ENCODE results near the gene HERC6.

The HERC6 gene

DNA sequence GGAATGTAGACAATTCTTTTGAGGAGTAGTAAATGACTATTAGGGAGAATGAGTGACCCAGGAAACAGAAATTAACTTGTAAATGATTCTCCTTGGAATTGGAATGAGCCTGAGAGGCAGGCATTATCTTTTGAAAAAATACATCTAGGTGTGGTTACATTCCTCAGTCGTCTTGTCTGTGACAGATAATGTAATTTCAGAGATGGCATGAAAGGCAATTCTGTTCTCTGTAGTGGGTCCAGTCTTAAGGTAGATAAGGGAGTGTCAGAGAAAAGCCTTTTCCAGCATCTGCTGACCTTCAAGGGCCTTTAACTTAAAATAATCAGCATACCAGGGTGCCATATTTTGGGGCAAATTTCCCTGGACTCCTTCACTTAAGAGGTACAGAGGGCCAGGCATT is 35.1 kb downstream of the HERC6 start:
- no peaks in the 10 kb centered on the region for H3K4me1 ChIP-seq (ENCODE audit: control extremely low read depth in 1 of 4, control insufficient read depth in 4 of 4, insufficient read depth in 4 of 4, low read length in 3 of 4)
- no peak for DNase-seq
- 100% methylated on average over 1 of the region's 1 CpG for WGBS (ENCODE audit: insufficient coverage)
- no peak overlapping the region for H3K27ac ChIP-seq (ENCODE audit: insufficient read depth in 1 of 2, low read depth in 1 of 2, low read length in 2 of 2, poor library complexity in 1 of 2, severe bottlenecking in 2 of 2)
- H3K27me3 ChIP-seq (replicated peaks in 2 of 5; ENCODE audit: control insufficient read depth in 4 of 5, insufficient read depth in 5 of 5, low read length in 4 of 5): no peaks in the 10 kb centered on the region
- peaks cover 0 to 8% (median 6%) of the 10 kb centered on the region in 4 experiments for H3K36me3 ChIP-seq (ENCODE audit: control insufficient read depth in 4 of 4, insufficient read depth in 4 of 4, low read length in 3 of 4)
- H3K4me3 ChIP-seq (ENCODE audit: control insufficient read depth in 1 of 7, extremely low read depth in 1 of 7, insufficient read depth in 4 of 7, low read depth in 2 of 7, low read length in 6 of 7): no peak overlapping the region
- CTCF ChIA-PET: interaction anchor here (0.9 to 1.0 kb wide), 2 partner anchors 13 to 45 kb away, joined by 3 read pairs; no protein-coding TSS in a partner anchor
- POLR2A ChIA-PET: no interaction called here
- H3K9me3 ChIP-seq (ENCODE audit: control extremely low read depth in 1 of 5, control insufficient read depth in 4 of 5, insufficient read depth in 2 of 5, low read depth in 1 of 5, low read length in 4 of 5): peaks cover 0 to 3% (median 0%) of the 10 kb centered on the region in 5 experiments

- no peak for DNase-seq
- Histone ChIP-seq H3K36me3 (ENCODE audit: control insufficient read depth in 4 of 4, insufficient read depth in 4 of 4, low read length in 3 of 4) (peaks cover 0 to 4% (median 4%) of the 10 kb centered on the region in 4 experiments), H3K27ac (ENCODE audit: insufficient read depth in 1 of 2, low read depth in 1 of 2, low read length in 2 of 2, poor library complexity in 1 of 2, severe bottlenecking in 2 of 2) (no peak overlapping the region), H3K4me1 (ENCODE audit: control extremely low read depth in 1 of 4, control insufficient read depth in 4 of 4, insufficient read depth in 4 of 4, low read length in 3 of 4) (no peaks in the 10 kb centered on the region), H3K9me3 (ENCODE audit: control extremely low read depth in 1 of 5, control insufficient read depth in 4 of 5, insufficient read depth in 2 of 5, low read depth in 1 of 5, low read length in 4 of 5) (peaks cover 0 to 2% (median 0%) of the 10 kb centered on the region in 5 experiments), H3K27me3 (replicated peaks in 2 of 5; ENCODE audit: control insufficient read depth in 4 of 5, insufficient read depth in 5 of 5, low read length in 4 of 5) (no peaks in the 10 kb centered on the region), H3K4me3 (ENCODE audit: control insufficient read depth in 1 of 7, extremely low read depth in 1 of 7, insufficient read depth in 4 of 7, low read depth in 2 of 7, low read length in 6 of 7) (no peak overlapping the region)
- ChIA-PET POLR2A (no interaction called here), CTCF (no interaction called here)
- WGBS (ENCODE audit: insufficient coverage): 97% methylated on average over 3 of the region's 4 CpGs
These were observed 36.1 kb downstream of the HERC6 start for GRCh38 chr4:88414755-88415154.

GRCh38 chr4:88415982-88416381 is 37.3 kb downstream of the HERC6 start:
- WGBS (ENCODE audit: insufficient coverage): 100% methylated on average over 1 of the region's 2 CpGs
- no peaks in the 10 kb centered on the region for H3K9me3 ChIP-seq (ENCODE audit: control extremely low read depth in 1 of 5, control insufficient read depth in 4 of 5, insufficient read depth in 2 of 5, low read depth in 1 of 5, low read length in 4 of 5)
- H3K27ac ChIP-seq (ENCODE audit: insufficient read depth in 1 of 2, low read depth in 1 of 2, low read length in 2 of 2, poor library complexity in 1 of 2, severe bottlenecking in 2 of 2): no peak overlapping the region
- CTCF ChIA-PET: no interaction called here
- H3K36me3 ChIP-seq (ENCODE audit: control insufficient read depth in 4 of 4, insufficient read depth in 4 of 4, low read length in 3 of 4): peaks cover 0 to 4% (median 2%) of the 10 kb centered on the region in 4 experiments
- DNase-seq: no peak
- H3K4me1 ChIP-seq (ENCODE audit: control extremely low read depth in 1 of 4, control insufficient read depth in 4 of 4, insufficient read depth in 4 of 4, low read length in 3 of 4): no peaks in the 10 kb centered on the region
- no peaks in the 10 kb centered on the region for H3K27me3 ChIP-seq (replicated peaks in 2 of 5; ENCODE audit: control insufficient read depth in 4 of 5, insufficient read depth in 5 of 5, low read length in 4 of 5)
- POLR2A ChIA-PET: no interaction called here
- no peak overlapping the region for H3K4me3 ChIP-seq (ENCODE audit: control insufficient read depth in 1 of 7, extremely low read depth in 1 of 7, insufficient read depth in 4 of 7, low read depth in 2 of 7, low read length in 6 of 7)

GRCh38 chr4:88418411-88418810 is 39.8 kb downstream of the HERC6 start:
- no peak overlapping the region for H3K27ac ChIP-seq (ENCODE audit: insufficient read depth in 1 of 2, low read depth in 1 of 2, low read length in 2 of 2, poor library complexity in 1 of 2, severe bottlenecking in 2 of 2)
- ChIA-PET CTCF (no interaction called here), POLR2A (no interaction called here)
- H3K4me3 ChIP-seq (ENCODE audit: control insufficient read depth in 1 of 7, extremely low read depth in 1 of 7, insufficient read depth in 4 of 7, low read depth in 2 of 7, low read length in 6 of 7): no peak overlapping the region
- H3K9me3 ChIP-seq (ENCODE audit: control extremely low read depth in 1 of 5, control insufficient read depth in 4 of 5, insufficient read depth in 2 of 5, low read depth in 1 of 5, low read length in 4 of 5): no peaks in the 10 kb centered on the region
- peaks cover 0 to 3% (median under 1%) of the 10 kb centered on the region in 4 experiments for H3K36me3 ChIP-seq (ENCODE audit: control insufficient read depth in 4 of 4, insufficient read depth in 4 of 4, low read length in 3 of 4)
- 85% methylated on average over 2 of the region's 3 CpGs for WGBS (ENCODE audit: insufficient coverage)
- H3K27me3 ChIP-seq (replicated peaks in 2 of 5; ENCODE audit: control insufficient read depth in 4 of 5, insufficient read depth in 5 of 5, low read length in 4 of 5): no peaks in the 10 kb centered on the region
- no peaks in the 10 kb centered on the region for H3K4me1 ChIP-seq (ENCODE audit: control extremely low read depth in 1 of 4, control insufficient read depth in 4 of 4, insufficient read depth in 4 of 4, low read length in 3 of 4)
- DNase-seq: no peak

DNA sequence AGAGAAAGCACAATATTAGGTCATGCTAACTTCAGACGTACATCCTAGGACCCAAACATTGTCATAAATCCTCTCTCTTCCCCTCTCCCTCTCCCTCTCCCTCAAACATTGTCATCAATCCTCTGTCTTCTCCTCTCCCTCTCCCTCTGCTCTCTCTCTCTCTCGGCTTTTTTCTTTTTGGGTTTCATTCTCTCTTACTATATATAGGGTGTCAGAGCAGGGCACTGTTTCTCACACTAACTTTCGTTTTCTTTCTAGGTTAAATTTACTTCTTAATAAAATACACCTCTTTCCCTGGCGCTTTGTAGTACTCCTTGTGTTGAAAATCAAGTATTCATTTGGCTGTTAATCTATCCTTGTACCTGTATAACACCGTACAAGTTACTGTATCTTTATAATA is 41.2 kb downstream of the HERC6 start:
- Histone ChIP-seq H3K9me3 (ENCODE audit: control extremely low read depth in 1 of 5, control insufficient read depth in 4 of 5, insufficient read depth in 2 of 5, low read depth in 1 of 5, low read length in 4 of 5) (no peaks in the 10 kb centered on the region), H3K27me3 (replicated peaks in 2 of 5; ENCODE audit: control insufficient read depth in 4 of 5, insufficient read depth in 5 of 5, low read length in 4 of 5) (no peaks in the 10 kb centered on the region), H3K36me3 (ENCODE audit: control insufficient read depth in 4 of 4, insufficient read depth in 4 of 4, low read length in 3 of 4) (peaks cover 0 to 3% (median 0%) of the 10 kb centered on the region in 4 experiments), H3K4me1 (ENCODE audit: control extremely low read depth in 1 of 4, control insufficient read depth in 4 of 4, insufficient read depth in 4 of 4, low read length in 3 of 4) (no peaks in the 10 kb centered on the region), H3K4me3 (ENCODE audit: control insufficient read depth in 1 of 7, extremely low read depth in 1 of 7, insufficient read depth in 4 of 7, low read depth in 2 of 7, low read length in 6 of 7) (no peak overlapping the region), H3K27ac (ENCODE audit: insufficient read depth in 1 of 2, low read depth in 1 of 2, low read length in 2 of 2, poor library complexity in 1 of 2, severe bottlenecking in 2 of 2) (no peak overlapping the region)
- DNase-seq: no peak
- CTCF ChIA-PET: no interaction called here
- 89% methylated on average over 1 of the region's 5 CpGs for WGBS (ENCODE audit: insufficient coverage)
- POLR2A ChIA-PET: interaction anchor here (0.7 kb wide), 1 partner anchor 195 kb away, joined by 3 read pairs; no protein-coding TSS in a partner anchor

GRCh38 chr4:88420844-88421243 is 42.2 kb downstream of the HERC6 start:
- POLR2A ChIA-PET: no interaction called here
- no peak overlapping the region for H3K27ac ChIP-seq (ENCODE audit: insufficient read depth in 1 of 2, low read depth in 1 of 2, low read length in 2 of 2, poor library complexity in 1 of 2, severe bottlenecking in 2 of 2)
- H3K36me3 ChIP-seq (ENCODE audit: control insufficient read depth in 4 of 4, insufficient read depth in 4 of 4, low read length in 3 of 4): peaks cover 0 to 3% (median 0%) of the 10 kb centered on the region in 4 experiments
- H3K9me3 ChIP-seq (ENCODE audit: control extremely low read depth in 1 of 5, control insufficient read depth in 4 of 5, insufficient read depth in 2 of 5, low read depth in 1 of 5, low read length in 4 of 5): no peaks in the 10 kb centered on the region
- CTCF ChIA-PET: no interaction called here
- no peaks in the 10 kb centered on the region for H3K4me1 ChIP-seq (ENCODE audit: control extremely low read depth in 1 of 4, control insufficient read depth in 4 of 4, insufficient read depth in 4 of 4, low read length in 3 of 4)
- H3K4me3 ChIP-seq (ENCODE audit: control insufficient read depth in 1 of 7, extremely low read depth in 1 of 7, insufficient read depth in 4 of 7, low read depth in 2 of 7, low read length in 6 of 7): no peak overlapping the region
- no CpG with 5 or more reads among the region's 1 CpG for WGBS (ENCODE audit: insufficient coverage)
- no peaks in the 10 kb centered on the region for H3K27me3 ChIP-seq (replicated peaks in 2 of 5; ENCODE audit: control insufficient read depth in 4 of 5, insufficient read depth in 5 of 5, low read length in 4 of 5)
- DNase-seq: no peak

- POLR2A ChIA-PET: no interaction called here
- Histone ChIP-seq H3K4me3 (ENCODE audit: control insufficient read depth in 1 of 7, extremely low read depth in 1 of 7, insufficient read depth in 4 of 7, low read depth in 2 of 7, low read length in 6 of 7) (no peak overlapping the region), H3K9me3 (ENCODE audit: control extremely low read depth in 1 of 5, control insufficient read depth in 4 of 5, insufficient read depth in 2 of 5, low read depth in 1 of 5, low read length in 4 of 5) (no peaks in the 10 kb centered on the region), H3K36me3 (ENCODE audit: control insufficient read depth in 4 of 4, insufficient read depth in 4 of 4, low read length in 3 of 4) (peaks cover 0 to 2% (median 0%) of the 10 kb centered on the region in 4 experiments), H3K27me3 (replicated peaks in 2 of 5; ENCODE audit: control insufficient read depth in 4 of 5, insufficient read depth in 5 of 5, low read length in 4 of 5) (no peaks in the 10 kb centered on the region), H3K4me1 (ENCODE audit: control extremely low read depth in 1 of 4, control insufficient read depth in 4 of 4, insufficient read depth in 4 of 4, low read length in 3 of 4) (no peaks in the 10 kb centered on the region), H3K27ac (ENCODE audit: insufficient read depth in 1 of 2, low read depth in 1 of 2, low read length in 2 of 2, poor library complexity in 1 of 2, severe bottlenecking in 2 of 2) (no peak overlapping the region)
- DNase-seq: no peak
- no CpG with 5 or more reads among the region's 2 CpGs for WGBS (ENCODE audit: insufficient coverage)
- CTCF ChIA-PET: no interaction called here
These were observed 43.8 kb downstream of the HERC6 start for GRCh38 chr4:88422403-88422802.
